DND-41 (cell line): Measurements from ENCODE around the gene ORC5.

Experiments
- ATAC-seq: fragments of 200-7000 bp; cut with Tn5 transposase; 3 replicates; pipeline ENCODE4 v1.9.1; 2021; ENCODE audit warnings: low read depth; ENCODE audit not compliant: insufficient read depth
- DNase-seq: peaks from one replicate; pipeline ENCODE4 v3.0.0-alpha.2; 2020
- H2AFZ ChIP-seq: 2 replicates; pipeline ENCODE4 v1.6.0; 2012; ENCODE audit warnings: low read depth, low read length
- H3K27ac ChIP-seq: 2 replicates; pipeline ENCODE4 v1.5.1; 2012; ENCODE audit warnings: low read length, inconsistent platforms
- H3K27me3 ChIP-seq: fragments of 200-600 bp; sonication (generic); 2 replicates; pipeline ENCODE4 v1.6.0; 2012; ENCODE audit warnings: low read length, mild to moderate bottlenecking, inconsistent platforms; ENCODE audit not compliant: insufficient read depth, poor library complexity
- H3K36me3 ChIP-seq: 2 replicates; pipeline ENCODE4 v1.5.1; 2012; ENCODE audit warnings: low read length, inconsistent platforms; ENCODE audit not compliant: insufficient read depth
- H3K4me1 ChIP-seq: 2 replicates; pipeline ENCODE4 v1.5.1; 2012; ENCODE audit warnings: mild to moderate bottlenecking, low read length; ENCODE audit not compliant: insufficient read depth
- H3K4me2 ChIP-seq: 2 replicates; pipeline ENCODE4 v1.6.0; 2012; ENCODE audit warnings: mild to moderate bottlenecking, moderate library complexity, low read length, inconsistent platforms; ENCODE audit not compliant: insufficient read depth
- H3K4me3 ChIP-seq, 2 experiments: fragments of 200-600 bp in 1 of 2; shearing (Covaris generic) in 1 of 2; 2 replicates each; pipeline ENCODE4 v1.5.1; 2012 to 2016; ENCODE audit warnings: inconsistent platforms in 2 of 2, low read length in 2 of 2, mild to moderate bottlenecking in 2 of 2, low read depth in 1 of 2, moderate library complexity in 1 of 2
- H3K79me2 ChIP-seq: 2 replicates; pipeline ENCODE4 v1.6.0; 2012; ENCODE audit warnings: low read length, inconsistent platforms; ENCODE audit not compliant: insufficient read depth
- H3K9ac ChIP-seq: 2 replicates; pipeline ENCODE4 v1.6.0; 2012; ENCODE audit warnings: low read depth, mild to moderate bottlenecking, inconsistent platforms, low read length, moderate library complexity
- H3K9me3 ChIP-seq: 2 replicates; pipeline ENCODE4 v1.5.1; 2012; ENCODE audit warnings: low read length, moderate library complexity, mild to moderate bottlenecking, inconsistent platforms; ENCODE audit not compliant: insufficient read depth, severe bottlenecking
- H4K20me1 ChIP-seq: 2 replicates; pipeline ENCODE4 v1.6.0; 2012; ENCODE audit warnings: low read length; ENCODE audit not compliant: insufficient read depth
- EZH2 ChIP-seq: IDR thresholded peaks from 3 replicates; pipeline ENCODE4 v1.6.1; 2012; ENCODE audit warnings: borderline replicate concordance, low read depth, mild to moderate bottlenecking, moderate library complexity, low read length, inconsistent platforms; ENCODE audit not compliant: severe bottlenecking
- TF ChIP-seq, protein P1 (sequence below): IDR thresholded peaks from 2 replicates; pipeline ENCODE4 v1.5.1; 2012; ENCODE audit warnings: borderline replicate concordance, low read length, moderate library complexity, mild to moderate bottlenecking; ENCODE audit not compliant: poor library complexity, severe bottlenecking; ENCODE audit errors: extremely low read depth

The ORC5 gene

DNA sequence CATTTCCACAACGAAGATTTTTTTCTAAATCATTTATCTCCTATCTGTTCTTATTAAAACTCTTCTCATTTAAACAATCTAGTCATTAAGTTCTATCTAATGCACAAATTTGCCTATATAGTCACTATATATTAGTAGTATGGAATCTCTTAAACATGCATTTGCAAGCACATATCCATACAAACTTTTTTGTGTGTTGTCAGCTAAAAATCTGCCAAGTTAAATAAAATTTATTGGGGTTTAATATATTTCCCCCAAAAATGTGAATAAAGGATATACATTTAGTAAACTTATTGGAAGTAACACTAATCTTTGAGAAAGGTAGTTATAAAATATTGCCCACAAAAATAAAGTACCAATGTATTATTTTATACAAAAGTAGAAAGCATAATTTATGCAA lies 55.3 kb downstream of the ORC5 start:
- Histone ChIP-seq H3K4me3 (no peak overlapping the region), H3K27ac (no peak overlapping the region), H3K9ac (no peak overlapping the region), H3K79me2 (no peaks in the 10 kb centered on the region), H3K4me2 (no peak overlapping the region), H4K20me1 (no peaks in the 10 kb centered on the region), H2AFZ (no peak overlapping the region), H3K27me3 (no peaks in the 10 kb centered on the region), H3K9me3 (no peaks in the 10 kb centered on the region), H3K36me3 (peaks cover 13% of the 10 kb centered on the region; the same call in 1 of the 2 replicates), H3K4me1 (no peaks in the 10 kb centered on the region)
- DNase-seq, result no peak
- no peak for ATAC-seq
- no peak for TF ChIP-seq EZH2
- TF ChIP-seq, protein P1, sequence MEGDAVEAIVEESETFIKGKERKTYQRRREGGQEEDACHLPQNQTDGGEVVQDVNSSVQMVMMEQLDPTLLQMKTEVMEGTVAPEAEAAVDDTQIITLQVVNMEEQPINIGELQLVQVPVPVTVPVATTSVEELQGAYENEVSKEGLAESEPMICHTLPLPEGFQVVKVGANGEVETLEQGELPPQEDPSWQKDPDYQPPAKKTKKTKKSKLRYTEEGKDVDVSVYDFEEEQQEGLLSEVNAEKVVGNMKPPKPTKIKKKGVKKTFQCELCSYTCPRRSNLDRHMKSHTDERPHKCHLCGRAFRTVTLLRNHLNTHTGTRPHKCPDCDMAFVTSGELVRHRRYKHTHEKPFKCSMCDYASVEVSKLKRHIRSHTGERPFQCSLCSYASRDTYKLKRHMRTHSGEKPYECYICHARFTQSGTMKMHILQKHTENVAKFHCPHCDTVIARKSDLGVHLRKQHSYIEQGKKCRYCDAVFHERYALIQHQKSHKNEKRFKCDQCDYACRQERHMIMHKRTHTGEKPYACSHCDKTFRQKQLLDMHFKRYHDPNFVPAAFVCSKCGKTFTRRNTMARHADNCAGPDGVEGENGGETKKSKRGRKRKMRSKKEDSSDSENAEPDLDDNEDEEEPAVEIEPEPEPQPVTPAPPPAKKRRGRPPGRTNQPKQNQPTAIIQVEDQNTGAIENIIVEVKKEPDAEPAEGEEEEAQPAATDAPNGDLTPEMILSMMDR, result no peak

DNA sequence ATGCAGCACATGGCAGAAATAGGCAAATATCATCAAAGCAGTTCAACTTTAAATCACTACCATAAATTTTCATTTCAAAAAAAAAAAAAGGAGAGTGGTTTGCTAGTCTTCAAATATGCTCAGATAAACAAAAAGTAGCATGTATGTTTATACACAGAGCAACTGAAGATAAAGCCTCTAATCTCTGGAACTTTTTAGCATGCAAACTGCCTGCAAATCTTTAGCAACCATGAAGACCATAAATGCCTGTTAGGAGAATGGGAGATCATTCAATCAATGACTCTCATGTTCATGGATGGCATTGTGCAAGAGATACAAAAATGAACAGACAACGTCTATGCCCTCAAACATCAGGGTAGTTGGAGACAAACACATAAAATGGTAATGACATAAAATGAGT lies 57.3 kb downstream of the ORC5 start:
- no peaks in the 10 kb centered on the region for H3K4me1 ChIP-seq
- no peak overlapping the region for H3K4me2 ChIP-seq
- no peak overlapping the region for H2AFZ ChIP-seq
- no peak overlapping the region for H3K27ac ChIP-seq
- DNase-seq (no peak), ATAC-seq (no peak)
- no peaks in the 10 kb centered on the region for H3K9me3 ChIP-seq
- H3K4me3 ChIP-seq, result no peak overlapping the region
- peaks cover 13% of the 10 kb centered on the region; the same call in 1 of the 2 replicates for H3K36me3 ChIP-seq
- no peaks in the 10 kb centered on the region for H3K27me3 ChIP-seq
- H3K9ac ChIP-seq, result no peak overlapping the region
- no peaks in the 10 kb centered on the region for H4K20me1 ChIP-seq
- TF ChIP-seq EZH2, result no peak
- TF ChIP-seq, protein P1, result no peak
- no peaks in the 10 kb centered on the region for H3K79me2 ChIP-seq

DNA sequence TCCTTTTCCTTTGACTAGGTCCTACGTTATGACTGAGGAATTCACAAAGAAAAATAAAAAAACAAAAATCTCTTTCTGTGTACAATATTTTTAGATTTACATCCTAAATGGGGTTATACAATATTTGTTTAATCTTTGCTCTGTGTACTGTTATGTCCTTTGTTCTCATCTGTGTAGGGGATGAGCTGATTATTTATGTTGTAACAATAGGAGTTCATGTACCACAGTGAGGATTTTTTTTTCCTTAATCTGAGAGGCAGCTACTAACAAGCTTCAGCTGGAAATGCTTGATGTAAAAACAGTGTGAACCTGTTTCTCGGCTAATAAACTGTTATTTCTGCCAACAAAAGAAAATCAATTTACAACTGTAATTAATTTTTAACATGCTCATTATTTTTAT lies 58.0 kb downstream of the ORC5 start:
- Histone ChIP-seq H3K4me2 (no peak overlapping the region), H3K36me3 (peaks cover 15% of the 10 kb centered on the region; the same call in 1 of the 2 replicates), H3K4me1 (no peaks in the 10 kb centered on the region), H3K4me3 (no peak overlapping the region), H2AFZ (no peak overlapping the region), H3K27ac (no peak overlapping the region), H3K9me3 (no peaks in the 10 kb centered on the region), H3K9ac (no peak overlapping the region), H4K20me1 (no peaks in the 10 kb centered on the region), H3K79me2 (no peaks in the 10 kb centered on the region), H3K27me3 (no peaks in the 10 kb centered on the region)
- TF ChIP-seq EZH2, result no peak
- TF ChIP-seq, protein P1, result no peak
- ATAC-seq (no peak), DNase-seq (no peak)

DNA sequence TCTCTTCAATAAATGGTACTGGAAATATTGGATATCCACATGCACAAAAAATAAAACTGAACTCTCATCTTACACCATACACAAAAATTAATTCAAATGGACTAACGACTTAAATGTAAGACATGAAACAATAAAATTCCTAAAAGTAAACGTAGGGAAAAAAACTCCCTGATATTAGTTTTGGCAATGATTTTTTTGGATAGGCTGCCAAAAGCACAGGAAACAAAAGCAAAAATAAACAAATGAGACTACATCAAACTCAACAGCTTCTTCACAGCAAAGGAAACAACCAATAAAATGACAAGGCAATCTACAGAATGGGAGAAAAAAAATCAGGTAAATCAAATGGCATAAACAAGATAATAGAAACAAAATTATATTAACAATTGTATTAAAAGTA lies 65.7 kb downstream of the ORC5 start:
- no peaks in the 10 kb centered on the region for H4K20me1 ChIP-seq
- H3K27ac ChIP-seq, result no peak overlapping the region
- no peaks in the 10 kb centered on the region for H3K79me2 ChIP-seq
- ATAC-seq (no peak), DNase-seq (no peak)
- no peak overlapping the region for H3K4me2 ChIP-seq
- no peak overlapping the region for H2AFZ ChIP-seq
- H3K36me3 ChIP-seq, result peaks cover 9% of the 10 kb centered on the region; the same call in 1 of the 2 replicates
- TF ChIP-seq EZH2, result no peak
- TF ChIP-seq, protein P1, result no peak
- no peak overlapping the region for H3K4me3 ChIP-seq
- no peaks in the 10 kb centered on the region for H3K9me3 ChIP-seq
- H3K9ac ChIP-seq, result no peak overlapping the region
- H3K27me3 ChIP-seq, result no peaks in the 10 kb centered on the region
- no peaks in the 10 kb centered on the region for H3K4me1 ChIP-seq
